Vagina (tissue), 2 donors: ENCODE results near the gene SAMD4B. TPM values are rescaled to one million over a fixed set of nuclear protein-coding genes. Genes with fewer than 3 reads are reported as not detected.

Source experiments
- DNase-seq, 2 donors: peaks; one replicate each; pipeline ENCODE4 v3.0.0-alpha.2; 2017; ENCODE audit errors: extremely low spot score in 2 of 2
- H3K27ac ChIP-seq: fragments of 200-600 bp; sonication (generic); one replicate; pipeline ENCODE4 v1.5.1; 2019
- H3K27me3 ChIP-seq: fragments of 200-600 bp; sonication (generic); one replicate; pipeline ENCODE4 v1.5.1; 2019
- H3K36me3 ChIP-seq, 2 donors: fragments of 200-600 bp; sonication (generic); one replicate each; pipeline ENCODE4 v1.5.1; 2017 to 2019
- H3K4me1 ChIP-seq: fragments of 200-600 bp; sonication (generic); one replicate; pipeline ENCODE4 v1.5.1; 2019
- H3K4me3 ChIP-seq, 2 donors: fragments of 200-600 bp; sonication (generic); 1 replicate in 1 of 2; 2 replicates in 1 of 2; pipeline ENCODE4 v1.5.1; 2016 to 2019
- H3K9me3 ChIP-seq: fragments of 200-600 bp; sonication (generic); one replicate; pipeline ENCODE4 v1.5.1; 2019
- POLR2A ChIP-seq, 2 donors: fragments of 450-650 bp; IDR thresholded peaks; one replicate each; pipeline ENCODE4 v1.6.1; 2017; ENCODE audit warnings: antibody characterized with exemption in 2 of 2, mild to moderate bottlenecking in 2 of 2, moderate library complexity in 2 of 2
- POLR2AphosphoS5 ChIP-seq, 2 donors: sonication (generic); formaldehyde crosslinking; IDR thresholded peaks; one replicate each; pipeline ENCODE4 v1.9.0; 2017; ENCODE audit warnings: antibody characterized with exemption in 2 of 2, mild to moderate bottlenecking in 2 of 2, low read depth in 1 of 2; ENCODE audit not compliant: insufficient read depth in 1 of 2
- intact Hi-C: fragments of 100-400 bp; cut with DNase I; formaldehyde crosslinking; loops from one replicate; pipeline ENCODE4 v1.15.1; 2023
- total RNA-seq: library from RNA; depleted of rRNA; stranded (reverse); fragments of >200 nt; gene quantifications from one replicate; pipeline ENCODE4 v1.2.3, GENCODE V29; 2016
- TF ChIP-seq, protein P1 (sequence below), 3 experiments: fragments of 450-650 bp in 2 of 3; fragments of 200-600 bp in 1 of 3; sonication (generic) in 1 of 3; IDR thresholded peaks; one replicate each; pipeline ENCODE4 v1.5.1; 2017 to 2019; ENCODE audit warnings: antibody characterized with exemption in 3 of 3, mild to moderate bottlenecking in 2 of 3, moderate library complexity in 2 of 3

Gene SAMD4B
- total RNA-seq, 1 donor from 2014 or later = 128 TPM

DNA sequence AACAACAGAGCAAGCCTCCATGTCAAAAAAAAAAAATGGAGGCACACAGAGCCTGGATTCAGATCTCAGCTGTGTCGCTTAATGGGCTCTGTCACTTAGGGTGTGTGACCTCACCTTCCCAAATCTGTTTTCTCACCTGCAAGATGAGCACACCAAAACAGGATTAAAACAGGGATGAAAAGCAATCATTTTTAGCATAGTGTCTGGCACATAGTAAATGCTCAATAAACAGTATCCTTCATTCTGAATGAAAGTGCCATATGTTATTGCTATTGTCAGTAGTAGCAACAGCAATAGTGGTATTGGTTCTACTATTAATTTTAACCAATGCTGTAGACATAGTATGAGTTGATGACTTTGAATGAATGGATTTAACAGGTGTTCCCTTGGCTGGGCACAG, 23.3 kb downstream of the SAMD4B start:
- H3K9me3 ChIP-seq = no peaks in the 10 kb centered on the region
- peaks cover 0 to 36% of the 10 kb centered on the region in 2 donors for H3K36me3 ChIP-seq
- peak overlapping the region; percentile 81 for H3K27ac ChIP-seq
- no peak for DNase-seq
- peaks cover 58% of the 10 kb centered on the region for H3K4me1 ChIP-seq
- no peak for TF ChIP-seq POLR2A (IDR thresholded peaks at IDR 0.05)
- TF ChIP-seq POLR2AphosphoS5 (IDR thresholded peaks at IDR 0.05; ENCODE audit: insufficient read depth in 1 of 2, low read depth in 1 of 2) = no peak
- TF ChIP-seq, protein P1, sequence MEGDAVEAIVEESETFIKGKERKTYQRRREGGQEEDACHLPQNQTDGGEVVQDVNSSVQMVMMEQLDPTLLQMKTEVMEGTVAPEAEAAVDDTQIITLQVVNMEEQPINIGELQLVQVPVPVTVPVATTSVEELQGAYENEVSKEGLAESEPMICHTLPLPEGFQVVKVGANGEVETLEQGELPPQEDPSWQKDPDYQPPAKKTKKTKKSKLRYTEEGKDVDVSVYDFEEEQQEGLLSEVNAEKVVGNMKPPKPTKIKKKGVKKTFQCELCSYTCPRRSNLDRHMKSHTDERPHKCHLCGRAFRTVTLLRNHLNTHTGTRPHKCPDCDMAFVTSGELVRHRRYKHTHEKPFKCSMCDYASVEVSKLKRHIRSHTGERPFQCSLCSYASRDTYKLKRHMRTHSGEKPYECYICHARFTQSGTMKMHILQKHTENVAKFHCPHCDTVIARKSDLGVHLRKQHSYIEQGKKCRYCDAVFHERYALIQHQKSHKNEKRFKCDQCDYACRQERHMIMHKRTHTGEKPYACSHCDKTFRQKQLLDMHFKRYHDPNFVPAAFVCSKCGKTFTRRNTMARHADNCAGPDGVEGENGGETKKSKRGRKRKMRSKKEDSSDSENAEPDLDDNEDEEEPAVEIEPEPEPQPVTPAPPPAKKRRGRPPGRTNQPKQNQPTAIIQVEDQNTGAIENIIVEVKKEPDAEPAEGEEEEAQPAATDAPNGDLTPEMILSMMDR (IDR thresholded peaks at IDR 0.05) = no peak
- intact Hi-C loops = no loop called here
- H3K27me3 ChIP-seq = no peaks in the 10 kb centered on the region
- no peak overlapping the region for H3K4me3 ChIP-seq

DNA sequence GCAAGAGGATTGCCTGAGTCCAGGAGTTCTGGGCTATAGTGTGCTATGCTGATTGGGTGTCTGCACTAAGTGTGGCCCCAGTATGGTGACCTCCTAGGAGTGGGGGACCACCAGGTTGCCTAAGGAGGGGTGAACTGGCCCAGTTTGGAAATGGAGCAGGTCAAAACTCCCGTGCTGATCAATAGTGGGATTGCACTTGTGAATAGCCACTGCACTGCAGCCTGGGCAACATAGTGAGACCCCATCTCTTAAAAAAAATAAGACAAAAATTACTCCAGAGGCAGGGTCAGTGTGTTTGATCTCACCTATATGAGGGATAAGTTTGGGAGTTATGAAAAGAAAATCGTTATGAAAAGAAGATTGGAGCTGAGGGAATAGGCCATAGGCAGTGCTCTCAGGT, 27.0 kb downstream of the SAMD4B start:
- intact Hi-C loops = no loop called here
- no peak overlapping the region for H3K4me3 ChIP-seq
- no peak for DNase-seq
- H3K4me1 ChIP-seq = peaks cover 57% of the 10 kb centered on the region
- H3K27me3 ChIP-seq = no peaks in the 10 kb centered on the region
- H3K36me3 ChIP-seq = peaks cover 0 to 40% of the 10 kb centered on the region in 2 donors
- no peaks in the 10 kb centered on the region for H3K9me3 ChIP-seq
- H3K27ac ChIP-seq = peak overlapping the region; percentile 12
- TF ChIP-seq POLR2AphosphoS5 (IDR thresholded peaks at IDR 0.05; ENCODE audit: insufficient read depth in 1 of 2, low read depth in 1 of 2) (no peak), POLR2A (IDR thresholded peaks at IDR 0.05) (no peak)
- TF ChIP-seq, protein P1 (IDR thresholded peaks at IDR 0.05) = no peak

DNA sequence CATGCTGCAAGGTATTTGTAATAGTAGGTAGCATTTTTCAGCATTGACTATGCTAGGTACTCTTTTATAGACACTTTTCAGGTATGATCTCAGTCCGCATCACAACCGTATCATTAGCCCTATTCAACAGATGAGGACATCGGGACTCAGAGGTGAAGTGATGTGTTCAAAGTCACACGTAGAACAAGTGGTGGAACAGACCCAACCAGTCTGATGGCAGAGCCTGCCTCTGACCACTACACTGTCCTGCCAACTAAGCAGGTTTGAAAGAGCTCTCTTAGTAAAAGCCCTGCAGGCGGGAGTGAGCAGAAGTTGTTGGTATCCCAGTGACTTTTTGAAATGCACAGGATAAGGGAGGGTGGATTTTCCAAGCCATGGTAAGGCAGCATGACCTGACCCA, 28.5 kb downstream of the SAMD4B start:
- Histone ChIP-seq H3K9me3 (no peaks in the 10 kb centered on the region), H3K27ac (peak overlapping the region; percentile 94), H3K4me3 (no peak overlapping the region), H3K36me3 (peaks cover 0 to 44% of the 10 kb centered on the region in 2 donors), H3K27me3 (no peaks in the 10 kb centered on the region), H3K4me1 (peaks cover 43% of the 10 kb centered on the region)
- intact Hi-C loops = no loop called here
- DNase-seq = no peak
- TF ChIP-seq, protein P1 (IDR thresholded peaks at IDR 0.05) = no peak
- TF ChIP-seq POLR2AphosphoS5 (IDR thresholded peaks at IDR 0.05; ENCODE audit: insufficient read depth in 1 of 2, low read depth in 1 of 2) (no peak), POLR2A (IDR thresholded peaks at IDR 0.05) (no peak)

DNA sequence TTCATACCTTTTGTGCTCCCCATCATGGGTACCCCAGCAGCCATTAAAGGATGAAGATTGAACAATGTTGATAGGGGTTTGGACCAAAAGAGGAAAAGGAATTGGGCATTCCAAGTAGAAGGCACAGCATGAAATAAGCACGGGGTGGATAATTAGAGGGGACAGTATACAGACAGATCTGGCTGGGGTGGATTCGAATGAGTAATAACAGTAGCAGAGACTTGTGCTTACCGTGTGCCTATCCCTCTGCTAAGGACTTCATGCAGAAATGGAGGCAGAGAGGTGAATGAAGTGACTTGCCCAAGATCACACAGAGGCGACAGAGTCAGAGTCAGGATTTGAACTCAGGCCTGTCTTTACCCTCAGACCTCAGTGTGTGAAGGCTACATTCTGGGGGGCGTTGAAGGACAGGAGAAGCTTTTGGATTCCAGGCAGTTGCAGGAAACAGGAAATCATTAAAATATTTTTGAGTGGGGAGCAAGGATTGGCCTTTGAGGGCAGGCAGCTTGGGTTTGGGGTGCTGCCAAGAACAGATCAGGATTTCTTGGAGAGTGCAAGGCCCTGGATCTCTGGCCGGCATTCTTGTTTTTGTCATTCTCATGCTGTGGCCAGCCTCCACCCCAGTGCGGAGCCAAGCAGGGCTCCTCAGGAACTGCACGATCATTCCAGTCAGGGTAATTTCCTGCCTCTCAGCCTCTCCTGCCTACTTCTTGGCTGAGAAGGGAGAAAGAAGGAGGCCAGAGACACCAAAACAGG, 30.0 kb downstream of the SAMD4B start:
- TF ChIP-seq POLR2A (IDR thresholded peaks at IDR 0.05) (no peak), POLR2AphosphoS5 (IDR thresholded peaks at IDR 0.05; ENCODE audit: insufficient read depth in 1 of 2, low read depth in 1 of 2) (peak; percentile 58 to 66)
- TF ChIP-seq, protein P1 (IDR thresholded peaks at IDR 0.05) = no peak
- Histone ChIP-seq H3K27ac (peak overlapping the region; percentile 94), H3K36me3 (peaks cover under 1 to 51% of the 10 kb centered on the region in 2 donors), H3K9me3 (no peaks in the 10 kb centered on the region), H3K4me3 (peak overlapping the region; percentile 2 to 28), H3K4me1 (peaks cover 37% of the 10 kb centered on the region), H3K27me3 (no peaks in the 10 kb centered on the region)
- DNase-seq = no peak
- intact Hi-C loops = no loop called here

DNA sequence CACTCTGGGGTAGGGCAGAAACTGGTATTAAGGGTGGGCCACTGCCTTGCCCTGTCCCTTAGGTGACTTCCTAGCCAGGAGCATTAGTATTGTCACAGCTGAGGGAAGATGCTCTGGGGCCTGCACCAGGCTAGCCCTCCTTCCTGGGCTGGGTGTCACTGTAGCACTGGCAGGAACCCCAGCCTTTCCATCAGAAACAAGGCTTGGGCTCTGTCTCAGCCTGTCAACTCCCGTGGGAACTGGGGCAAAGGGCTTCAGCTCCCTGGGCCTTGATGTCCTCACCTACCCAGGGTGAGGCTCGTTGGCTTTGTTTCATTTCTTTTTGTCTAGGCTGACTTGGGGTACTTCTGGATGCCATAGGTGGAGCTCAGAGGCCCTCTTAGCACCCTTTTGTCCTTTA, 30.7 kb downstream of the SAMD4B start:
- peak overlapping the region; percentile 94 for H3K27ac ChIP-seq
- DNase-seq = no peak
- intact Hi-C loops = no loop called here
- peaks cover 4 to 54% of the 10 kb centered on the region in 2 donors for H3K36me3 ChIP-seq
- no peaks in the 10 kb centered on the region for H3K9me3 ChIP-seq
- peaks cover 33% of the 10 kb centered on the region for H3K4me1 ChIP-seq
- peak overlapping the region; percentile 2 to 28 for H3K4me3 ChIP-seq
- H3K27me3 ChIP-seq = no peaks in the 10 kb centered on the region
- TF ChIP-seq POLR2AphosphoS5 (IDR thresholded peaks at IDR 0.05; ENCODE audit: insufficient read depth in 1 of 2, low read depth in 1 of 2) (no peak), POLR2A (IDR thresholded peaks at IDR 0.05) (no peak)
- TF ChIP-seq, protein P1 (IDR thresholded peaks at IDR 0.05) = no peak
